HL-60/S4 treated with retinoic acid at 250 ng/mL for 4 days and 3 days (cell line): ENCODE results near the gene NCAM2.

Source experiments
- in situ Hi-C: fragments of 300-500 bp; cut with MboI; formaldehyde crosslinking; loops from 2 replicates; pipeline ENCODE4 v1.7.0; 2022; ENCODE audit warnings: low sequenced_read_pairs

Gene NCAM2

GRCh38 chr21:21204366-21204996 lies 206.3 kb downstream of the NCAM2 start:
- in situ Hi-C loops: no loop called here

DNA sequence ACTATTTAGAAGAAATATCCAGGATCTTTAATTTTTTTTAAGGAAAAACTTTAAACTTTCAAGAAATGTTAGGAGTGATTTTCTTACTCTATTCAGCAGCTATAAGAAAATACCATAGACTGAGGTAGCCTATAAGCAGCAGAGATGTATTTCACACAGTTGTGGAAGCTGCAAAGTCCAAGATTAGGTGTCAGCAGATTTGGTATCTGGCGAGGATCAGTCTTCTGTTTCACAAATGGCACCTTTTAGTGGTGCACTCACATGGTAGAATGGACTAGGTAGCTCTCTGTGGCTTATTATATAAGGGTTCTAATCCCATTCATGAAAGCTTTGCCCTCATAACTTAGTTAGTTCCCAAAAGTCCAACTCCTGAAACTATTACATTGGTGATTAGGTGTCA lies 207.4 kb downstream of the NCAM2 start:
- in situ Hi-C loops: no loop called here

GRCh38 chr21:21210552-21210951 lies 212.3 kb downstream of the NCAM2 start:
- in situ Hi-C loops: no loop called here

- in situ Hi-C loops: no loop called here
Observed at GRCh38 chr21:21213297-21213696, 215.1 kb downstream of the NCAM2 start.

DNA sequence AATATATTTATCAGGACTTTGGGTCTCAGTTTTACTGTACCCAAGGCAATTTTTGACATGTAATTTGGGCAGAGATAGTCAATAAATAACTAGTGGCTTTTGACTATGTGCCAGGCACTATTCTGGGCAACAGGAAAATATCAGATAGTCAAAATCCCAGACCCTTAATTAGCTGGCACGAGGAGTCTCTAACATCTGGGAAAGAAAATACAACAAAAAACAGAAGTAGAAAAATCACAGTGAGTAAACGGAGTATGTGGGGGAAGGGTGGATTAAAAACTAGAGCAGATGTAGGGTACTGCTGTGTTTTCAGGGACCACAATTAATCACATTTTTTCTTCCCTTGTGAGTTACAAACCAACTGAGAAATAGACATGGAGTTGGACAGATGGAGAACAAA lies 217.8 kb downstream of the NCAM2 start:
- in situ Hi-C loops: no loop called here

DNA sequence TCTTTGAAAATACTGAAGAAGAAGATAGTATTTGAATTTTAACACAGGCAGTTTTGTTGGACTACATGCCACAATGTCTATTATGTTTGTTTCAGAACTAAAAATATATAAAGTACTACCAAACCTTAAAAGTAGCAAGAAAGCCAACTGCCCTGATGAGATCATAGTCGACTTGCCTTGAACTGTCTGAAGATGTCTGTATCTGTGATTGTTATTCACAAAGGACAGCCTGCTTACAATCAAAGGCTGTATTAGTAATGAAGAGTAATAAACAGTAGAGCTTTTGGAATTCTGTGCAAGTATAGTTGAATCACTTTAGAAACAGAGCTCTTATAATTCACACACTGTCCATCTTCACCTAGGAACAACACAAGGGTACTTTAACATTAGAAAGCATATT lies 228.3 kb downstream of the NCAM2 start:
- in situ Hi-C loops: no loop called here

DNA sequence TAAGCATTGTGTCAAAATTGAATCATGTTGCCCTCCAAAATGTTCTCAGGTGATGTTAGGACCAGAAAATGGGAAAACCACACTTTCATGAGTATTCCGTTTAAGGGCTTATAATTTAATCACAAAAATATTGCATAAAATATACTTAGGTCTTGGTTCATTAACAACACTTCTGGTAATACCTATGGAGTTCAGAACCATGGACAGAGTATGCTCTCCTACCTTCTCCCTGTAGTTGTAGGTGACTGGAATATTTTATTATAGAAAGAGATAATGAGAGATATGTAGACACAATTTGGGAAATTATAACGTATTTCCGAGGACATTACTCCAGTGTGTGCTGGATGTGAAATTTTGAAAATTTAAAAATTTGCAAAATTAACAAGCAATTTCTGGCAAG lies 232.5 kb downstream of the NCAM2 start:
- in situ Hi-C loops: no loop called here

- in situ Hi-C loops: no loop called here
Observed at GRCh38 chr21:21231913-21232312, 233.7 kb downstream of the NCAM2 start.

DNA sequence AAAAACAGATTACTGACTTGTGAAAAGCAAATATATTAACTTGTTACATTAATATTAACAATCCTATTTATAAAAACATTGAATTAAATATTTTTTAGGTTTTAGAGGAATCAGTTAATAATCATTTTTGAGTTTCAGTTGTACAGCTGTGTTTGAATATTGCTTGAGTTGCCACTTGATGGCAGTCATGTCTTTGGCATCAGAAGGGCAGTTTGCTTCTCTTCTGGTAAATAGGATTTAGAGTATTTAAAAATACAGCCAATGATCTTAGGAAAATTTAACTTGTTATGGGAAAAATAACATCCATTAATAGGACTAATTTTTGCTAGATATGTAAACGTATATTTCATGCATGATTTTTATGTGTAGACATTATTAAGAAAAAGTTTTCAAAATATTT lies 234.1 kb downstream of the NCAM2 start:
- in situ Hi-C loops: no loop called here

- in situ Hi-C loops: no loop called here
Observed at GRCh38 chr21:21233051-21233450, 234.8 kb downstream of the NCAM2 start.

- in situ Hi-C loops: no loop called here
Observed at GRCh38 chr21:21236996-21237395, 238.8 kb downstream of the NCAM2 start.

DNA sequence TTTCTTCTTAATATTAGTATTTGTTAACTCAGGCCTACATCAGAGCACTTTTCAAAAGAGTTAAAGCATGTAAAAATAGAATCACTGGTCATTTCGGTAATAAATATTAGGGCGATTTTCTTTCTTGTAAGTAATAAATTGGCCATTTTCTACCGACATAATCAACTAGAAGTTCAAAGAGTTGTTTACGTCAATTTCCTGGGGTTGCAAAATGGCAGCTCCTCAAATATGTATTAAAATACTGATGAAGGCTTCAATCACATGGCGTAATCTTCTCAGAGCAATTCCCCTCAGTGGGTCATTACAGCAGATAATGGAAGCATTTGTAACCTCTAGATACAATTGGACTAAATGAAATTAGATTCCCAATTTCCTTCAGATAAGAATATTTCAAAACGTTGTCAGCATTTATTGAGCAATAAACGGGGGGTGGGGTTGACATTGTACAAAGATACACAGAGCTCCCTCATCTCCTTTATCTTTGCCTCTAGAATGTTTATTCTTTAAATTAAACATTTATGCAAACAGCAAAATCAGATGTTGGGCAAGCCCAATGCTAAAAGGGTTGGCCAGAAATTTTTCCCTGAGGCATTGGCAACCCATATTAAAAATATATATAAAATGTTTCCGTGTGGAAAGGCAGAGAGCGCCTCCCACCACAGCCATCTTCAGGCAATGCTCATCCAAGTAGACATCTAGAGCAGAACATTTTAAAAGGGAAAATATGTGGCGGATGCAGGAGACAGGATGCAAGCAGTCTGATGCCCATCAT lies 240.6 kb downstream of the NCAM2 start:
- in situ Hi-C loops: no loop called here

- in situ Hi-C loops: no loop called here
Observed at GRCh38 chr21:21241391-21241790, 243.2 kb downstream of the NCAM2 start.

DNA sequence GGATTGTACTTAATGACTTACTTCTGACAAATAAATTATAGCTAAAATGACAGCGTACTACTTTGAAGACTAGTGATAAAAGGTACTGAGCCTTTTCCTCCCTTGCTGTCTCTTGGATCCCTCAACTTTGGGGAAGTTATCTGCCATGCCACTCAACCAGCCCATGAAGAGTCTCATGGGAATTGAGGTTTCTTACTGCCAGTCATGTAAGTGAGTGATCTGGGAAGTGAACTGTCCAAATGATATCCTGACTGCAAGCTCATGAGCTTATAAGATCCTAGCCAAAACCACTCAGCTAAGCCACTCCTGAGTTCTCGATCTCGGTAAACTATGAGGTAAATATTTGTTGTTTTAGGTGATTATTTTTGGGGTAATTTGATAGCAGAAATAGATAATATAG lies 247.8 kb downstream of the NCAM2 start:
- in situ Hi-C loops: no loop called here

DNA sequence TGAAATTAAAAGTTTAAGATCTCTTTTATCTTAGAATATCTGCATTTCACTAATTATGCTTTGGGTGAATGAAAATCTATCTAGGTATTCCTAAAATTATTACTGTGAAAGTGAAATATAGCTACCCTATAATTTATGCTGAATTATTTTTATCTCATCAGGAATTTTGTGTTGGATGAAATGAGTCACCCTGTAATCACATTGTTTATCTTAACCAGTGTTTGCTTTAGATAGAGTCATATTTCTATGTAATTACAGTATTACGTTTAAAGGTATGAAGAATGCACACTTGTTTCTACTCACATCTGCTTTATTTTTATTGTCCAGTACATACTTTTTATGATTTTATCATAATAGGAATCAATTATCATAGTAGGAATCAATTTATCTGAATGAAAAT lies 249.2 kb downstream of the NCAM2 start:
- in situ Hi-C loops: no loop called here

DNA sequence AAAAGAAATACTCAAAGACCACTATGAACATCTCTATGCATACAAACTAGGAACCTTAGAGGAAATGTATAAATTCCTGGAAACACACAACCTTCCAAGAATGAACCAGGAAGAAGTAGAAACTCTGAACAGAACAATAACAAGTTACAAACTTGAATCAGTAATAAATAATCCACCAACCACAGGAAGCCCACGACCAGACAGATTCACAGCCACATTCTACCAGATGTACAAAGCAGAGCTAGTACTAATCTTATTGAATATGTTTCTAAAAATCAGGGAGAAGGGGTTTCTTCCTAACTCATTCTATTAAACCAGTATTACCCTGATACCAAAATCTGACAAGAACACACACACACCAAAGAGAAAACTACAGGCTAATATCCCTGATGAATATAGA lies 263.8 kb downstream of the NCAM2 start:
- in situ Hi-C loops: no loop called here

DNA sequence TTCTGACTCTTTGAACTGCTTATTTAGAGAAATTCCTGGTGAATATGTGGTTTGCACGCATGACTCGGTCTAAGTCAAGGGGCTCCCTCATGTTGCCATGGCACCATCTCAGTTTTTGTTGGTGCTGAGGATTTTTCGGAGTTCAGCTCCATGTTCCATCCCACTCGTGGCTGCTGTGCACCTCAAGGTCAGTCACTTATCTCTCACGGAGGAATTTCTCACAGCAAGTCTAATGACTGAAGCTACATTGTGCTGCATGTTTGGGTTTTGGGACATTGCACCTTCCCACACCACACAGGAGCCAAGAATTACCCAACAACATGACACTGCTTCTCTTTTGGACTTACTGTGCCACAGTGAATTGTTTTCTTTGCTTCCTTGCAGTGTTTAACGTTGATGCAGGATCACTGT lies 269.9 kb downstream of the NCAM2 start:
- in situ Hi-C loops: no loop called here

- in situ Hi-C loops: no loop called here
Observed at GRCh38 chr21:21268885-21269284, 270.7 kb downstream of the NCAM2 start.

- in situ Hi-C loops: no loop called here
Observed at GRCh38 chr21:21279193-21279901, 281.1 kb downstream of the NCAM2 start.

DNA sequence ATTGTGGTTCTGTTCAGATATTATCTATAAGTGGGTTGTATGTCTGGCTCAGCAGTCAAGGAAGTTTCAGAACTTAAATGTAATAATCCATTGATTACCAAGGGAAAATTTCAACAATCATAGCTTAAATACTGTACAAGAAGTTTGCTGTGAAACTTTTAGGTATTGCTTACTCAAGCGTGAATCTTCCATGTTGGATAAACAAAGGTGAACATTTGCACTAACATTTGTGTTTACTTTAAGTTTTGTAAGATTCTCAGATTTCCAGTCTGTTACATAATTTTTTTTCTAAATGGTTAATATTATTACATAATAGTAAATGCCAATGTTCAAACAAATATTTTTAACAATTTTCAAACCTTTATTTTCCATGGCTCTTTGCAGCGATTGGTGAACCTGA lies 285.6 kb downstream of the NCAM2 start:
- in situ Hi-C loops: no loop called here

- in situ Hi-C loops: no loop called here
Observed at GRCh38 chr21:21286170-21286798, 288.1 kb downstream of the NCAM2 start.

DNA sequence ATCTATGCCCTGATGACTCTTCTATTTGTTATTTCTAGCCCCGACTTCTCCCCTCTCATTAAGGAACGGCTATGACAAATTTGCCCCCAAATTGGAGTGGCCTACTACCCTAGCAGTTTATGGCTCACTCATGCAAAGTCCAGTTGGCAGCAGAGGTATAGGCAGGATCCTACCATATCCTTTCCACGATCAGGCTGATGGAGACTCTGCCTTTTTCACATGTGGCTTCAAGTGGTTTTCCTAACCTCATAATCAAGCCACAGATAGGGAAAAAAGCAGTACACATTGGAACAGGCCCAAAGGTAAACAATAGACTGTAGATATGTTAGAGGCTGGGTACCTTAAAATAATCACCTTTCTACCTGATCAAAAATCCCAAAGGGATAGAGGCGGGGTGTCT lies 292.5 kb downstream of the NCAM2 start:
- in situ Hi-C loops: no loop called here
